ENCODE results near the gene DENND5B.
"Not testable (repeated sequence)": the region's sequence is repeated elsewhere in the genome, so short reads cannot be mapped to it uniquely, and the experiment has no call there.

The DENND5B gene

GRCh38 chr12:31456562-31456961 is 134.4 kb downstream of the DENND5B start:
- no peak for DNase-seq

- DNase-seq: no peak
Measured at GRCh38 chr12:31444736-31445135, 146.2 kb downstream of the DENND5B start.

GRCh38 chr12:31440586-31440985 is 150.3 kb downstream of the DENND5B start:
- no peak for DNase-seq

GRCh38 chr12:31440134-31440533 is 150.8 kb downstream of the DENND5B start:
- DNase-seq: no peak

GRCh38 chr12:31431721-31432240 is 159.2 kb downstream of the DENND5B start:
- no peak for DNase-seq

- no peak for DNase-seq
Measured at GRCh38 chr12:31423405-31423804, 167.5 kb downstream of the DENND5B start.

GRCh38 chr12:31412292-31412801 is 178.6 kb downstream of the DENND5B start:
- DNase-seq: no peak

- no peak for DNase-seq
Measured at GRCh38 chr12:31408763-31409162, 182.2 kb downstream of the DENND5B start.

GRCh38 chr12:31407562-31407961 is 183.4 kb downstream of the DENND5B start:
- no peak for DNase-seq

- no peak for DNase-seq
Measured at GRCh38 chr12:31406345-31406744, 184.6 kb downstream of the DENND5B start.

- no peak for DNase-seq
Measured at GRCh38 chr12:31405021-31405420, 185.9 kb downstream of the DENND5B start.

GRCh38 chr12:31403099-31403607 is 187.8 kb downstream of the DENND5B start:
- DNase-seq: peak; percentile 14

- no peak for DNase-seq
Measured at GRCh38 chr12:31393004-31393550, 197.9 kb downstream of the DENND5B start.

GRCh38 chr12:31390991-31391390 is 199.9 kb downstream of the DENND5B start:
- DNase-seq: no peak

GRCh38 chr12:31388713-31389112 is 202.2 kb downstream of the DENND5B start:
- no peak for DNase-seq

GRCh38 chr12:31387466-31387865 is 203.5 kb downstream of the DENND5B start:
- DNase-seq: no peak

- no peak for DNase-seq
Measured at GRCh38 chr12:31387011-31387410, 203.9 kb downstream of the DENND5B start.

GRCh38 chr12:31386364-31386777 is 204.6 kb downstream of the DENND5B start:
- DNase-seq: no peak

GRCh38 chr12:31377210-31377609 is 213.7 kb downstream of the DENND5B start:
- not testable (repeated sequence) for DNase-seq

GRCh38 chr12:31375422-31375821 is 215.5 kb downstream of the DENND5B start:
- not testable (repeated sequence) for DNase-seq

GRCh38 chr12:31371256-31371620 is 219.7 kb downstream of the DENND5B start:
- no peak for DNase-seq

GRCh38 chr12:31370531-31371255 is 220.2 kb downstream of the DENND5B start:
- no peak for DNase-seq

GRCh38 chr12:31369712-31370521 is 221.0 kb downstream of the DENND5B start:
- DNase-seq: no peak

Measured in NCI-H524 treated with DMSO at 0.1 percent for 48 hours (cell line).